HEK293 (cell line): ENCODE results near the gene CHD2.
"Not testable (repeated sequence)": the region's sequence is repeated elsewhere in the genome, so short reads cannot be mapped to it uniquely, and the experiment has no call there.

ENCODE experiments used
- SCRT2 ChIP-seq: fragments of 450-650 bp; formaldehyde crosslinking; IDR thresholded peaks from 2 replicates; pipeline ENCODE4 v1.5.1; 2016; ENCODE audit warnings: missing biosample characterization, missing genetic modification characterization
- ZNF184 ChIP-seq: fragments of 450-650 bp; IDR thresholded peaks from 2 replicates; pipeline ENCODE4 v1.5.1; 2018; ENCODE audit warnings: missing biosample characterization, mild to moderate bottlenecking, missing genetic modification characterization
- ZNF23 ChIP-seq: fragments of 450-650 bp; formaldehyde crosslinking; IDR thresholded peaks from 2 replicates; pipeline ENCODE4 v1.5.1; 2016; ENCODE audit warnings: missing biosample characterization, missing genetic modification characterization, borderline replicate concordance
- ZNF239 ChIP-seq: fragments of 450-650 bp; formaldehyde crosslinking; IDR thresholded peaks from 2 replicates; pipeline ENCODE4 v1.5.1; 2016; ENCODE audit warnings: missing biosample characterization, missing genetic modification characterization
- ZNF24 ChIP-seq: fragments of 450-650 bp; formaldehyde crosslinking; IDR thresholded peaks from 2 replicates; pipeline ENCODE4 v1.5.1; 2016; ENCODE audit warnings: missing biosample characterization, missing genetic modification characterization
- ZNF274 ChIP-seq, 2 experiments: fragments of 200-500 bp in 1 of 2; fragments of 450-650 bp in 1 of 2; sonication (Bioruptor generic) in 1 of 2; formaldehyde crosslinking in 1 of 2; IDR thresholded peaks; 2 replicates each; pipeline versions ENCODE4 v1.5.1 to v1.6.1; 2014 to 2016; ENCODE audit warnings: borderline replicate concordance in 1 of 2, inconsistent platforms in 1 of 2, low read length in 1 of 2, missing biosample characterization in 1 of 2, missing genetic modification characterization in 1 of 2
- ZNF416 ChIP-seq: fragments of 450-650 bp; formaldehyde crosslinking; IDR thresholded peaks from 2 replicates; pipeline ENCODE4 v1.5.1; 2016; ENCODE audit warnings: missing biosample characterization, missing genetic modification characterization
- ZNF843 ChIP-seq: fragments of 450-650 bp; formaldehyde crosslinking; IDR thresholded peaks from 2 replicates; pipeline ENCODE4 v1.5.1; 2016; ENCODE audit warnings: missing biosample characterization, missing genetic modification characterization
- TF ChIP-seq, protein P1 (sequence below): fragments of 450-650 bp; formaldehyde crosslinking; IDR thresholded peaks from 2 replicates; pipeline ENCODE4 v1.5.1; 2016; ENCODE audit warnings: missing biosample characterization, missing genetic modification characterization
- TF ChIP-seq, protein P2 (sequence below): fragments of 450-650 bp; formaldehyde crosslinking; IDR thresholded peaks from 2 replicates; pipeline ENCODE4 v1.5.1; 2016; ENCODE audit warnings: missing biosample characterization, missing genetic modification characterization
- TF ChIP-seq, protein P3 (sequence below): fragments of 450-650 bp; formaldehyde crosslinking; IDR thresholded peaks from 2 replicates; pipeline ENCODE4 v1.5.1; 2016; ENCODE audit warnings: missing biosample characterization, missing genetic modification characterization
- TF ChIP-seq, protein P4 (sequence below): fragments of 450-650 bp; formaldehyde crosslinking; IDR thresholded peaks from 2 replicates; pipeline ENCODE4 v1.5.1; 2016; ENCODE audit warnings: missing biosample characterization, missing genetic modification characterization, borderline replicate concordance
- TF ChIP-seq, protein P5 (sequence below): fragments of 450-650 bp; formaldehyde crosslinking; IDR thresholded peaks from 2 replicates; pipeline ENCODE4 v1.5.1; 2016; ENCODE audit warnings: missing biosample characterization, missing genetic modification characterization
- TF ChIP-seq, protein P6 (sequence below): fragments of 450-650 bp; formaldehyde crosslinking; IDR thresholded peaks from 2 replicates; pipeline ENCODE4 v1.5.1; 2016; ENCODE audit warnings: missing biosample characterization, missing genetic modification characterization

DNA sequence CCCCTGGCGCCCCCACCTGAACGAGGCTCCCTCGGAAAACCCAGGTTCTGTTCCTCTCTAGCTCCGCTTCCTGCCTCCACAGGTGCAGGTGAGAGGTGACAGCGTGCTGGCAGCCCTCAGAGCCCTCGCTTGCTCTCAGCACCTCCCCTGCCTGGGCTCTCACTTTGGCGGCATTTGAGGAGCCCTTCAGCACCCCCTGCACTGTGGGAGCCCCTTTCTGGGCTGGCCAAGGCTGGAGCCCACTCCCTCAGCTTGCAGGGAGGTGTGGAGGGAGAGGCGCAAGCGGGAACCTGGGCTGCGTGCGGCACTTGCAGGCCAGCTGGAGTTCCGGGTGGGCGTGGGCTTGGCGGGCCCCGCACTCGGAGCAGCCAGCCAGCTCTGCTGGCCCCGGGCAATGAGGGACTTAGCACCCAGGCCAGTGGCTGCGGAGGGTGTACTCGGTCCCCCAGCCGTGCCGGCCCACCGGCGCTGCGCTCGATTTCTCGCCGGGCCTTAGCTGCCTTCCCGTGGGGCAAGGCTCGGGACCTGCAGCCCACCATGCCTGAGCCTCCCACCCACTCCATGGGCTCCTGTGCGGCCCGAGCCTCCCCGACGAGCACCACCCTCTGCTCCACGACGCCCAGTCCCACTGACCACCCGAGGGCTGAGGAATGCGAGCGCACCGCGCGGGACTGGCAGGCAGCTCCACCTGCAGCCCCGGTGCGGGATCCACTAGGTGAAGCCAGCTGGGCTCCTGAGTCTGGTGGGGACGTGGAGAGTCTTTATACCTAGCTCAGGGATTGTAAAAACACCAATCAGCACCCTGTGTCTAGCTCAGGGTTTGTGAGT, 131.6 kb downstream of the CHD2 start:
- TF ChIP-seq ZNF184 (tag by site-specific recombination); ZNF239; ZNF23; ZNF274 (IDR thresholded peaks at IDR 0.05; ENCODE audit: low read length); ZNF274 (tag by site-specific recombination; IDR thresholded peaks at IDR 0.05; ENCODE audit: borderline replicate concordance); ZNF24 (tag by site-specific recombination); ZNF416 (tag by site-specific recombination); ZNF843 (tag by site-specific recombination); SCRT2 (tag by site-specific recombination): not testable (repeated sequence)
- TF ChIP-seq, protein P1, sequence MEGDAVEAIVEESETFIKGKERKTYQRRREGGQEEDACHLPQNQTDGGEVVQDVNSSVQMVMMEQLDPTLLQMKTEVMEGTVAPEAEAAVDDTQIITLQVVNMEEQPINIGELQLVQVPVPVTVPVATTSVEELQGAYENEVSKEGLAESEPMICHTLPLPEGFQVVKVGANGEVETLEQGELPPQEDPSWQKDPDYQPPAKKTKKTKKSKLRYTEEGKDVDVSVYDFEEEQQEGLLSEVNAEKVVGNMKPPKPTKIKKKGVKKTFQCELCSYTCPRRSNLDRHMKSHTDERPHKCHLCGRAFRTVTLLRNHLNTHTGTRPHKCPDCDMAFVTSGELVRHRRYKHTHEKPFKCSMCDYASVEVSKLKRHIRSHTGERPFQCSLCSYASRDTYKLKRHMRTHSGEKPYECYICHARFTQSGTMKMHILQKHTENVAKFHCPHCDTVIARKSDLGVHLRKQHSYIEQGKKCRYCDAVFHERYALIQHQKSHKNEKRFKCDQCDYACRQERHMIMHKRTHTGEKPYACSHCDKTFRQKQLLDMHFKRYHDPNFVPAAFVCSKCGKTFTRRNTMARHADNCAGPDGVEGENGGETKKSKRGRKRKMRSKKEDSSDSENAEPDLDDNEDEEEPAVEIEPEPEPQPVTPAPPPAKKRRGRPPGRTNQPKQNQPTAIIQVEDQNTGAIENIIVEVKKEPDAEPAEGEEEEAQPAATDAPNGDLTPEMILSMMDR (tag by site-specific recombination), result not testable (repeated sequence)
- TF ChIP-seq, protein P2, sequence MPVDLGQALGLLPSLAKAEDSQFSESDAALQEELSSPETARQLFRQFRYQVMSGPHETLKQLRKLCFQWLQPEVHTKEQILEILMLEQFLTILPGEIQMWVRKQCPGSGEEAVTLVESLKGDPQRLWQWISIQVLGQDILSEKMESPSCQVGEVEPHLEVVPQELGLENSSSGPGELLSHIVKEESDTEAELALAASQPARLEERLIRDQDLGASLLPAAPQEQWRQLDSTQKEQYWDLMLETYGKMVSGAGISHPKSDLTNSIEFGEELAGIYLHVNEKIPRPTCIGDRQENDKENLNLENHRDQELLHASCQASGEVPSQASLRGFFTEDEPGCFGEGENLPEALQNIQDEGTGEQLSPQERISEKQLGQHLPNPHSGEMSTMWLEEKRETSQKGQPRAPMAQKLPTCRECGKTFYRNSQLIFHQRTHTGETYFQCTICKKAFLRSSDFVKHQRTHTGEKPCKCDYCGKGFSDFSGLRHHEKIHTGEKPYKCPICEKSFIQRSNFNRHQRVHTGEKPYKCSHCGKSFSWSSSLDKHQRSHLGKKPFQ (tag by site-specific recombination), result not testable (repeated sequence)
- TF ChIP-seq, protein P3, sequence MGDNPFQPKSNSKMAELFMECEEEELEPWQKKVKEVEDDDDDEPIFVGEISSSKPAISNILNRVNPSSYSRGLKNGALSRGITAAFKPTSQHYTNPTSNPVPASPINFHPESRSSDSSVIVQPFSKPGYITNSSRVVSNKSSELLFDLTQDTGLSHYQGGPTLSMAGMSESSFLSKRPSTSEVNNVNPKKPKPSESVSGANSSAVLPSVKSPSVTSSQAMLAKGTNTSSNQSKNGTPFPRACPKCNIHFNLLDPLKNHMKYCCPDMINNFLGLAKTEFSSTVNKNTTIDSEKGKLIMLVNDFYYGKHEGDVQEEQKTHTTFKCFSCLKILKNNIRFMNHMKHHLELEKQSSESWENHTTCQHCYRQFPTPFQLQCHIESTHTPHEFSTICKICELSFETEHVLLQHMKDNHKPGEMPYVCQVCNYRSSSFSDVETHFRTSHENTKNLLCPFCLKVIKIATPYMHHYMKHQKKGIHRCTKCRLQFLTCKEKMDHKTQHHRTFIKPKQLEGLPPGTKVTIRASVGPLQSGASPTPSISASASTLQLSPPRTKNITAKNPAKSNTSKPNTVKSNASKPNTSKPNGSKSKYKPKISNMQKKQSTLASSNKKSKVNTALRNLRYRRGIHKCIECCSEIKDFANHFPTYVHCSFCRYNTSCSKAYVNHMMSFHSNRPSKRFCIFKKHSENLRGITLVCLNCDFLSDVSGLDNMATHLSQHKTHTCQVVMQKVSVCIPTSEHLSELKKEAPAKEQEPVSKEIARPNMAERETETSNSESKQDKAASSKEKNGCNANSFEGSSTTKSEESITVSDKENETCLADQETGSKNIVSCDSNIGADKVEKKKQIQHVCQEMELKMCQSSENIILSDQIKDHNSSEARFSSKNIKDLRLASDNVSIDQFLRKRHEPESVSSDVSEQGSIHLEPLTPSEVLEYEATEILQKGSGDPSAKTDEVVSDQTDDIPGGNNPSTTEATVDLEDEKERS, result not testable (repeated sequence)
- TF ChIP-seq, protein P4, sequence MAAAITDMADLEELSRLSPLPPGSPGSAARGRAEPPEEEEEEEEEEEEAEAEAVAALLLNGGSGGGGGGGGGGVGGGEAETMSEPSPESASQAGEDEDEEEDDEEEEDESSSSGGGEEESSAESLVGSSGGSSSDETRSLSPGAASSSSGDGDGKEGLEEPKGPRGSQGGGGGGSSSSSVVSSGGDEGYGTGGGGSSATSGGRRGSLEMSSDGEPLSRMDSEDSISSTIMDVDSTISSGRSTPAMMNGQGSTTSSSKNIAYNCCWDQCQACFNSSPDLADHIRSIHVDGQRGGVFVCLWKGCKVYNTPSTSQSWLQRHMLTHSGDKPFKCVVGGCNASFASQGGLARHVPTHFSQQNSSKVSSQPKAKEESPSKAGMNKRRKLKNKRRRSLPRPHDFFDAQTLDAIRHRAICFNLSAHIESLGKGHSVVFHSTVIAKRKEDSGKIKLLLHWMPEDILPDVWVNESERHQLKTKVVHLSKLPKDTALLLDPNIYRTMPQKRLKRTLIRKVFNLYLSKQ (tag by site-specific recombination), result not testable (repeated sequence)
- TF ChIP-seq, protein P5, sequence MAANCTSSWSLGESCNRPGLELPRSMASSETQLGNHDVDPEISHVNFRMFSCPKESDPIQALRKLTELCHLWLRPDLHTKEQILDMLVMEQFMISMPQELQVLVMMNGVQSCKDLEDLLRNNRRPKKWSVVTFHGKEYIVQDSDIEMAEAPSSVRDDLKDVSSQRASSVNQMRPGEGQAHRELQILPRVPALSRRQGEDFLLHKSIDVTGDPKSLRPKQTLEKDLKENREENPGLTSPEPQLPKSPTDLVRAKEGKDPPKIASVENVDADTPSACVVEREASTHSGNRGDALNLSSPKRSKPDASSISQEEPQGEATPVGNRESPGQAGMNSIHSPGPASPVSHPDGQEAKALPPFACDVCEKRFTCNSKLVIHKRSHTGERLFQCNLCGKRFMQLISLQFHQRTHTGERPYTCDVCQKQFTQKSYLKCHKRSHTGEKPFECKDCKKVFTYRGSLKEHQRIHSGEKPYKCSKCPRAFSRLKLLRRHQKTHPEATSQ, result not testable (repeated sequence)
- TF ChIP-seq, protein P6, sequence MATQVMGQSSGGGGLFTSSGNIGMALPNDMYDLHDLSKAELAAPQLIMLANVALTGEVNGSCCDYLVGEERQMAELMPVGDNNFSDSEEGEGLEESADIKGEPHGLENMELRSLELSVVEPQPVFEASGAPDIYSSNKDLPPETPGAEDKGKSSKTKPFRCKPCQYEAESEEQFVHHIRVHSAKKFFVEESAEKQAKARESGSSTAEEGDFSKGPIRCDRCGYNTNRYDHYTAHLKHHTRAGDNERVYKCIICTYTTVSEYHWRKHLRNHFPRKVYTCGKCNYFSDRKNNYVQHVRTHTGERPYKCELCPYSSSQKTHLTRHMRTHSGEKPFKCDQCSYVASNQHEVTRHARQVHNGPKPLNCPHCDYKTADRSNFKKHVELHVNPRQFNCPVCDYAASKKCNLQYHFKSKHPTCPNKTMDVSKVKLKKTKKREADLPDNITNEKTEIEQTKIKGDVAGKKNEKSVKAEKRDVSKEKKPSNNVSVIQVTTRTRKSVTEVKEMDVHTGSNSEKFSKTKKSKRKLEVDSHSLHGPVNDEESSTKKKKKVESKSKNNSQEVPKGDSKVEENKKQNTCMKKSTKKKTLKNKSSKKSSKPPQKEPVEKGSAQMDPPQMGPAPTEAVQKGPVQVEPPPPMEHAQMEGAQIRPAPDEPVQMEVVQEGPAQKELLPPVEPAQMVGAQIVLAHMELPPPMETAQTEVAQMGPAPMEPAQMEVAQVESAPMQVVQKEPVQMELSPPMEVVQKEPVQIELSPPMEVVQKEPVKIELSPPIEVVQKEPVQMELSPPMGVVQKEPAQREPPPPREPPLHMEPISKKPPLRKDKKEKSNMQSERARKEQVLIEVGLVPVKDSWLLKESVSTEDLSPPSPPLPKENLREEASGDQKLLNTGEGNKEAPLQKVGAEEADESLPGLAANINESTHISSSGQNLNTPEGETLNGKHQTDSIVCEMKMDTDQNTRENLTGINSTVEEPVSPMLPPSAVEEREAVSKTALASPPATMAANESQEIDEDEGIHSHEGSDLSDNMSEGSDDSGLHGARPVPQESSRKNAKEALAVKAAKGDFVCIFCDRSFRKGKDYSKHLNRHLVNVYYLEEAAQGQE (tag by site-specific recombination), result not testable (repeated sequence)
